ENCODE measurements around the gene PML.

- TF ChIP-seq POLR2A (IDR thresholded peaks at IDR 0.05) (no peak), CTCF (IDR thresholded peaks at IDR 0.05) (no peak)
These were observed 33.2 kb downstream of the PML start for GRCh38 chr15:74027688-74028087.
